Stimulated activated CD8-positive, alpha-beta memory T cell treated with anti-CD3 and anti-CD28 coated beads, Interleukin-15, amount 100 ng/mL, for 24 hours (primary cell): ENCODE results near the gene TCF7L2.

ENCODE experiments used
- DNase-seq: peaks from one replicate; pipeline ENCODE4 v3.0.0-alpha.2; 2020; ENCODE audit warnings: low read depth

Gene TCF7L2

DNA sequence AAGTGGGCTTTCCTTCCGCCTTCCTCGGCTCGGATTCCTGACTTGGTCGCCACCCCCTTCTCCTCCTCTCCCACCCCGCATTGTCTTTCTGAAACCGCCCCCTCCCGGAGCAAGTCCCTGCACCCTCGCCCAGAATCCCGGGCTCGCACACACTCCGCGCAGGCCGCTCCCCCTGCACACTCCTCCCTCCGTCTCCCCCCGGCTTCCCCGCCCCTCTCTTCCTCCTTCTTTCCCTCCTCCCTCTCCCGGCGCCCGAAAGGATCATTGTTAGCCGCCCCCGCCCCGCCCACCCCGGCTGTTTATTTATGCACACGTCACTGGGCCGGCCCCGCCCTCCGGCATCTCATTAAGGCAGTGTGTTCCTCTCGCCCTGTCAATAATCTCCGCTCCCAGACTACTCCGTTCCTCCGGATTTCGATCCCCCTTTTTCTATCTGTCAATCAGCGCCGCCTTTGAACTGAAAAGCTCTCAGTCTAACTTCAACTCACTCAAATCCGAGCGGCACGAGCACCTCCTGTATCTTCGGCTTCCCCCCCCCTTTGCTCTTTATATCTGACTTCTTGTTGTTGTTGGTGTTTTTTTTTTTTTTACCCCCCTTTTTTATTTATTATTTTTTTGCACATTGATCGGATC is at the start of gene TCF7L2:
TSS of gene TCF7L2 (plus strand) at position 373 of the 633 bp plus-strand sequence. CDS start 510 bp downstream, outside the sequence.
- no peak for DNase-seq

DNA sequence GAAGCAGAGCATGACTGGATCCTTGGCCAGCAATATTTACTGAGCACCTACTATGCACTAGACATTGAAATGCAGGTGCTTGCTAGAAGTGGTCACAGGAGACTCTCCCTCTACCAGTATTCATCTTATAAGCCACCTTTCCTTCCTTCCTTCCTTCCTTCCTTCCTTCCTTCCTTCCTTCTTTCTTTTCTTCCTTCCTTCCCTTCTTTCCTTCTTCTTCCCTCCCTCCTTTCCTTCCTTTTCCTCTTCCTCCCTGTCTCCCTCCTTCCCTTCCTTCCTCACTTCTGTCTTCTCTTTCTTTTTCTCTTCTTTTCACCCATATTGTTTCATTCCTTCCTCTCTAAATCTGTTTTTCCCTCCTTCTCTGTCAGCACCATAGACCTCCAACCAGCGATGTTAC is 47.3 kb upstream of the TCF7L2 start:
- DNase-seq: no peak

DNA sequence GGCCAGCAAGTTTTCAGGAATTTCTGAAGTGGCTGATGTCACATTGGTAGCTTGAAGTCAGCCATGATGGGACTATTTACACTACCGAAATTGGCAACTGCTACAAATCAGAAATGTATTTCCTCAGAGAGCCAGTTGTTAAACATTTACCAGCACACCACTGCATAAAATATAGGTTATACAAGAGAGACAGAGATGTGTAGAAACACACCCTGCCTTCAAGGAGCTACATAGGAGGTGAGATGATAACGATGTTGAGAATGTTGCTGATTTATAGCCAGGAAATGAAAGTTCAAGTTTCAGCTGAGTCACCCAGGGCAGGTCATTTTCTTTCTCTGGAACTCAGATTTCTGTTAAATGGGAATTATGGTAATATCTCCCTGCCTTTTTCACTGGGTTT is 46.0 kb upstream of the TCF7L2 start:
- no peak for DNase-seq

- DNase-seq: no peak
Observed at GRCh38 chr10:112906945-112907344, 43.1 kb upstream of the TCF7L2 start.

DNA sequence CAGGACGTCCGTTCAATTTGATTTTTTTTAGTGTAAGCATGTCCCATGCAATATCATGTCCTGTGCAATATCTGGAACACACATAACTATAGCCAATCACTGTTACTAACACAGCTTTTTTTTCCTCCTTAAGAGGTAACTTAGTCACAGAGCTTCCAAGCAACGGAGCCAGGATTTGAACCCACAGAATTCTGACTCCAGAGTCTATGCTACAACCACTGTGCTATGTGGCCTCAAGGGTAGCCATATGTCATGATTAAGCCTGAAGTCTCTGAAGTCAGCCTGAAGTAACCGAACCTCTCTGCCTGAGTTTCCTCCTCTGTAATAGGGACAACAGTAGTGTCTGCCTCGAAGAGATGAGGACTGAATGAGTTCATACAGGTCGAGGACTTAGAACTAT is 42.2 kb upstream of the TCF7L2 start:
- no peak for DNase-seq

GRCh38 chr10:112911206-112911605 is 38.8 kb upstream of the TCF7L2 start:
- no peak for DNase-seq

GRCh38 chr10:112912410-112912928 is 37.6 kb upstream of the TCF7L2 start:
- DNase-seq: no peak

DNA sequence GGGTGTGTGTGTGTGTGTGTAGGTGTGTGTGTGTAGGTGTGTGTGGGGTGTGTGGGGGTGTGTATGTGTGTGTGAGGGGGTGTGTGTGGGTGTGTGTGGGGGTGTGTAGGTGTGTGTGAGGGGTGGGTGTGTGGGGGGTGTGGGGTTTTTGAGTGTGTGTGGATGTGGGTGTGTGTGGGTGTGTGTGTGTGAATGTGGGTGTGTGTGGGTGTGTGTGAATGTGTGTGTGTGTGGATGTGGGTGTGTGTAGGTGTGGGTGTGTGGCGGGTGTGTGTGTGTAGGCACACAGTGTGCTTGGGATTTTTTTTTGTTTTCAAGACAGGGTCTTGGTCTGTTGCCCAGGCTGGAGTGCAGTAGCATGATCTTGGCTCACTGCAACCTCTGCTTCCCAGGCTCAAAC is 36.8 kb upstream of the TCF7L2 start:
- no peak for DNase-seq

GRCh38 chr10:112913661-112914287 is 36.3 kb upstream of the TCF7L2 start:
- no peak for DNase-seq

DNA sequence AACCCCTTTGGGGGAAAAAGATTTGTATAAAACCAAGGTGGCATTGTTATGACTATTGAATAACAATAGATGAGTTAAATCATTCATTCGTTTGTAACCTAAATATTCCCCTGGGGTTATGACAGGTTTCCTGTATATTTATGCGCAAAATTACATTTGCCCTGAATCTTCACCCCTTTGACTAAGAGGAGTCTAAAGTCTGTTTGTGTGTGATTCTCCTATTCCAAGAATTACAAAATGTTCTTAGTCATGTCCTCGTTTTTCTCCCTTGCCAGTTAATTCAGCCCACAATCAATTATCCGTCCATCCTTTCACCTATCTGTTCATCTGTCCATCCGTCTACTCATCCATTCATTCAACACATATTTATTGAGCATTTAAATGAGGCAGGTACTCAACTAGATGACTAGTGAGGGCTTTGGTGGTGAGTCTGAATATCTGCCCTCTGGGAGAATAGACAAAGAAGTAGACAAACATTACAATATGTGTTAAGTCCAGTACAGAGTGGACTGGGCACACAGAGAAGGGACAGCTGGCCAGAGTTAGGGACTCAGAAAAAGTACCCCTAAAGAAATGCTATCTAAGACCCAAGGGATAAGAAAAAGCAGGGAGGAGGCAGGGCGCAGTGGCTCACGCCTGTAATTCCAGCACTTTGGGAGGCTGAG is 35.6 kb upstream of the TCF7L2 start:
- no peak for DNase-seq

- no peak for DNase-seq
Observed at GRCh38 chr10:112915590-112916572, 34.2 kb upstream of the TCF7L2 start.

- no peak for DNase-seq
Observed at GRCh38 chr10:112917681-112918080, 32.4 kb upstream of the TCF7L2 start.

DNA sequence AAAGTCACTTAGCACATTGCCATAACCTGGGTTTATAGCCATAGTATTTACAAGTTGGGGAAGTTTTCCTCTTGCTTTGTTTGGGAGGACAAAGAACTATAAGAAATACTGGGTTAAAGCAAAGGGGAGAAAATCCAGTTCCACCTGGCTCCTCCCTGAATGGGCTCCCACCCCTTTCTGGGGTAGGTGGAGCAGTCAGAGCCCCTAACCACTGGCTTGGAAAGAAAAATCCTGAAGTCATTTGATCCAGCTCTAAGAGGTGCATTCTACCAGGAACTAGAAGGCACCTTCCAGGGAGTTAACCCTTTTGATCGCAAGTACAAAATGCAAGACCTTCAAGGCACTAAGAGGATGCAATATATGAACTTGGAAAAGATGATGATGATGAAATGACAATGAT is 31.3 kb upstream of the TCF7L2 start:
- no peak for DNase-seq

GRCh38 chr10:112919721-112920120 is 30.3 kb upstream of the TCF7L2 start:
- no peak for DNase-seq

- DNase-seq: no peak
Observed at GRCh38 chr10:112926906-112927688, 22.9 kb upstream of the TCF7L2 start.

GRCh38 chr10:112927980-112928379 is 22.1 kb upstream of the TCF7L2 start:
- no peak for DNase-seq

DNA sequence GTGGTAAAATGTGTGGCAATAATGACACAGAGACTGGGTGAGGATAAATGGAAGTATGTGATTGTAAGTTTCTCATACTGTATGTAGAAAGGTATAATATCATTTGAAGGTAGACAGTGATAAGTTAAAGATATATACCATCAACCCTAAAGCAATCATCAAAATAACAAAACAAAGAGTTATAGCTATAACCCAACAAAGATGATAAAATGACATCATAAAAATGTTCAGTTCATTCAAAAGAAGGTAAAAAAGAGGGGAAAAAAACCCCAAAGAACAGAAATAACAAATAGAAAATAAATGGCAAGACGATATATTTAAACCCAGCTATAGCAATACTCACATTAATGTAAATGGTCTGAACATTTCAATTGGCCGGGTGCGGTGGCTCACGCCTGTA is 17.4 kb upstream of the TCF7L2 start:
- no peak for DNase-seq

DNA sequence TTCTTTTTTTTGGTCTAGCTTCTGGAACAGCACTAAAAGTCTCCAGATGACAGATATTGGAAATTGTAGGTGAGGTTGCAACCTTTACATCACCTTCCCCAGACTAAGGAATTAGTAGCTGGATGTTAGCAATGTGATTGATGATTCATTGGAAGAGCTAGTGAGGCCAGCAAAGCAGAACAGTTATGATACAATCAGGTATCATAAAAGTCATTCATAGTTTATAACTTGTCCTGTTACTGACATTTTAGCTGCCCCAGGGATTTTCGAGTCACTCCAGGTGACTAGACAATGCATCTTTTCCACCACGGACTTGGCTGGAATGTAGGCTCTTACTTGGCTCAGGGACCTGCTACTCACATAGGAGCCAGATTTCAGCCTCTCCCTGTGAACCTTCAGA is 15.9 kb upstream of the TCF7L2 start:
- DNase-seq: no peak

DNA sequence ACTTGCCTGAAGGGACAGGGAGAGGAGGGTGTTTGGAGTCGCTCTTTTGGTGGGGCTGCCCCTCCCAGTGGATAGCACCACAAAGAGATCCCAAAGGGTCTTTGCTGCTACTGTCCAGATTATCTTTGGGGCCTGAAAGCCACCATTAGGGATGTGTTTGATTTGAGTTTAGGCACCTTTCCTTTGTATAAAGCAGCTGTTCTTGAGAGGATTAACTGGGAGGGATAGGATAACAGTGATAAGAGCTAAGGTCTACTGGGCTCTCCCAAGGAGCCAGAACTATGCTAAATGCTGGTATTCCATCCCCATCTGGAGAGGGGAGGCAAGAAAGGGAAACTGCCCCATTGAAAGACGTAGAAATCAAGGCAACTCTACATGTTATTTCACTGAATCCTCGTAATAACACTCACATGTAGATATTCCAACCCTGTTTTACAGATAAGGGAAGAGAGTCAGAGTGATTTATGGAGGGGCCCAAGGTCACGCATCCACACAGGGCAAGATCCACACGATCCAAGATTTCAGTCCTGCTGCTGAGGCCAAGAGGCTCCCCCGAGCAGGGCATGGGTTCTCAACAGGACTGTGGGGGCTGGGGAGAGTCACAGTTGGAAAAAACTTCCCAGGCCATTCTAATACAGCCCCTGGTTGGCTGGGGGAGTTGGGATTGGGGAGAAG is 11.1 kb upstream of the TCF7L2 start:
- no peak for DNase-seq

DNA sequence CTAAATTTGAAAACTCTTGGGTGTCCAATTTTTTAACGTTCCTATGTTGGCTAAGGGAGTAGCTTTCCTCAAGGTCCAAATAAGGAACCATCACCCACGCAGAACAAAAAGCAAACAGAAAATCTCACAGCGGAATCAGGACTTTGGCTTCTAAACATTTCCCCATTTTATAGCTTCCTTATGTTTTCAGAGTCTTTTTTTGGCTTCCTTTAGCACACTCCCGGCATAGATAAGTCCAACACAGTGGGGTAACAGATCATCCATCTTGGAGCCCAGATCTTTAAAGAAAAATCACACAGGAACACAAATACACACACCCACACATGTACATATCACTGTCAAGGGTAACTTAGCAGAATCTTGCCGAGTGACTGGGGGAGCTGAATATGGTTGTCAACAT is 4.2 kb upstream of the TCF7L2 start:
- DNase-seq: no peak

GRCh38 chr10:112946649-112947048 is 3.4 kb upstream of the TCF7L2 start:
- DNase-seq: no peak
